Thyroid gland (tissue), 4 donors: Measurements from ENCODE around the gene ARHGAP22.

ENCODE experiments used
- POLR2A ChIP-seq, 2 donors: fragments of 450-650 bp; IDR thresholded peaks; one replicate each; pipeline ENCODE4 v1.6.1; 2017; ENCODE audit warnings: antibody characterized with exemption in 2 of 2, mild to moderate bottlenecking in 2 of 2, moderate library complexity in 1 of 2
- TF ChIP-seq, protein P1 (sequence below), 6 experiments: fragments of 200-600 bp in 3 of 6; fragments of 450-650 bp in 3 of 6; sonication (generic) in 3 of 6; IDR thresholded peaks; one replicate each; pipeline ENCODE4 v1.5.1; 2016 to 2019; ENCODE audit warnings: antibody characterized with exemption in 6 of 6, mild to moderate bottlenecking in 2 of 6, inconsistent platforms in 1 of 6, moderate library complexity in 1 of 6

DNA sequence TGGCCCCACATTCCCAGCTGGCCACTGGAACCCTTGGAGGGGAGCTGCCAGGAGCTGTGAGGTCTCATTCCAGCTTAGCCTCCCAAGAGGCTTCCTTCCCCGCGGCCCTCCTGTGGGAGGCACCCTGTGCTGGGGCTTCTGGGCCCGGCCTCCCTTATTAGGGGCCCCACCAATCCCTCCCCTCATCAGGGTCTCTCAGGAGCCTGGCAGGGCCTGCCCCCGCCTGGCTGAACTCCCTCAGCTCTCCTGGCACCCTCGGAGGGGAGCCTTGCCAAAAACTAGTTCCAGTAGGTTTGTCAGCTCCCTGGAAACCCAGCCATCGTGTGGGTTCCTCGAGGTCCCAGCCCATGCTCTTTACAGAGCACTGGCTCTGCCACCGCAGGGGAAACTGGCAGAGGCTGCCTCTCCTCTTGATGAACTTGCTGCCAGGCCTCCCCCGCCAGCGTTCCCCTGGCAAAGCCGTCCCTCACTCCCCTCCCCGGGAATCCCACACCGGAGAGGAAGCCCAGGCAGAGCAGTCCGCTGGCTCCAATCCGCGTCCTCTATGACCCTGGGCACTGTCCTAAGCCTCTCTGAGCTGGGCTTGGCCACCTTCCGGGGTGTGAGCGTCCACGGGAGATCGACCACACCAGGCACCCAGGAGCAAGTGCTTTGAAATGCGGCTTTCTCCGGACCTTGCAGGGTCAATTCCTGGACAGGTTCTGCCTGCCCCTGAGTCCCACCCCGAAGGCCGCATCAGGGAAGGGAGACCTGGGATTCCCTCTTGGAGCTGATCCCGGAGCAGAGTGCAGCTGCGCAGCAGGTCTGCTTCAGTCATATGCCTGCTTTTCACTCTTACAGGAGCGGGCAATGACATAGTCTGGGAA is 139.8 kb downstream of the ARHGAP22 start:
- TF ChIP-seq, protein P1, sequence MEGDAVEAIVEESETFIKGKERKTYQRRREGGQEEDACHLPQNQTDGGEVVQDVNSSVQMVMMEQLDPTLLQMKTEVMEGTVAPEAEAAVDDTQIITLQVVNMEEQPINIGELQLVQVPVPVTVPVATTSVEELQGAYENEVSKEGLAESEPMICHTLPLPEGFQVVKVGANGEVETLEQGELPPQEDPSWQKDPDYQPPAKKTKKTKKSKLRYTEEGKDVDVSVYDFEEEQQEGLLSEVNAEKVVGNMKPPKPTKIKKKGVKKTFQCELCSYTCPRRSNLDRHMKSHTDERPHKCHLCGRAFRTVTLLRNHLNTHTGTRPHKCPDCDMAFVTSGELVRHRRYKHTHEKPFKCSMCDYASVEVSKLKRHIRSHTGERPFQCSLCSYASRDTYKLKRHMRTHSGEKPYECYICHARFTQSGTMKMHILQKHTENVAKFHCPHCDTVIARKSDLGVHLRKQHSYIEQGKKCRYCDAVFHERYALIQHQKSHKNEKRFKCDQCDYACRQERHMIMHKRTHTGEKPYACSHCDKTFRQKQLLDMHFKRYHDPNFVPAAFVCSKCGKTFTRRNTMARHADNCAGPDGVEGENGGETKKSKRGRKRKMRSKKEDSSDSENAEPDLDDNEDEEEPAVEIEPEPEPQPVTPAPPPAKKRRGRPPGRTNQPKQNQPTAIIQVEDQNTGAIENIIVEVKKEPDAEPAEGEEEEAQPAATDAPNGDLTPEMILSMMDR (IDR thresholded peaks at IDR 0.05) = no peak
- TF ChIP-seq POLR2A (IDR thresholded peaks at IDR 0.05) = peak in 1 of 2 donors; percentile 58
